Activated CD4-positive, alpha-beta memory T cell treated with anti-CD3 and anti-CD28 coated beads, Interleukin-2, amount 10 ng/mL, durations not matched to agents 7 days and 5 days (primary cell): Measurements from ENCODE around the gene SLC39A7. TPM values are rescaled to one million over a fixed set of nuclear protein-coding genes. Genes with fewer than 3 reads are reported as not detected.
"Not testable (repeated sequence)": the region's sequence is repeated elsewhere in the genome, so short reads cannot be mapped to it uniquely, and the experiment has no call there.

Source experiments
- CTCF ChIA-PET: fragments of 350-600 bp; sonication (Branson Sonifier 250); formaldehyde crosslinking; loops from one replicate; lab custom pipeline; 2021; ENCODE audit warnings: antibody characterized with exemption, inconsistent platforms; lab: Charles Lee
- POLR2A ChIA-PET: fragments of 350-600 bp; sonication (Branson Sonifier 250); formaldehyde crosslinking; loops from one replicate; lab custom pipeline; 2021; ENCODE audit warnings: antibody characterized with exemption; lab: Charles Lee
- DNase-seq: peaks from one replicate; pipeline ENCODE4 v3.0.0-alpha.2; 2020
- H3K27ac Mint-ChIP-seq: one replicate; pipeline ENCODE4 v1.8.0; 2021; ENCODE audit warnings: mild to moderate bottlenecking, mixed read lengths
- H3K27me3 Mint-ChIP-seq: one replicate; pipeline ENCODE4 v1.8.0; 2021; ENCODE audit warnings: mixed read lengths
- H3K36me3 Mint-ChIP-seq: one replicate; pipeline ENCODE4 v1.8.0; 2021; ENCODE audit warnings: low read depth, mixed read lengths
- H3K4me1 Mint-ChIP-seq: one replicate; pipeline ENCODE4 v1.8.0; 2021; ENCODE audit warnings: mixed read lengths
- H3K4me3 Mint-ChIP-seq: one replicate; pipeline ENCODE4 v1.8.0; 2021; ENCODE audit warnings: mild to moderate bottlenecking, mixed read lengths
- H3K9me3 Mint-ChIP-seq: one replicate; pipeline ENCODE4 v1.8.0; 2021; ENCODE audit warnings: mixed read lengths
- total RNA-seq, 2 experiments: library from RNA; stranded (reverse); gene quantifications; one replicate each; pipeline ENCODE4 v1.2.3, GENCODE V29; 2021

The SLC39A7 gene
- total RNA-seq, 2 experiments from 2014 or later = 52.8 to 53.8 TPM

GRCh38 chr6:33212857-33213165 lies 12.1 kb downstream of the SLC39A7 start:
- H3K36me3 Mint-ChIP-seq = peaks cover 29% of the 10 kb centered on the region

GRCh38 chr6:33213166-33213988 lies 12.7 kb downstream of the SLC39A7 start:
- POLR2A ChIA-PET = no interaction called here
- H3K4me1 Mint-ChIP-seq = peaks cover 31% of the 10 kb centered on the region
- no peaks in the 10 kb centered on the region for H3K9me3 Mint-ChIP-seq
- peaks cover 46% of the 10 kb centered on the region for H3K27me3 Mint-ChIP-seq
- no peak for DNase-seq
- no peak overlapping the region for H3K4me3 Mint-ChIP-seq
- H3K36me3 Mint-ChIP-seq = peaks cover 29% of the 10 kb centered on the region
- CTCF ChIA-PET = no interaction called here
- H3K27ac Mint-ChIP-seq = no peak overlapping the region

More at GRCh38 chr6:33212857-33213165, 12.1 kb downstream of the SLC39A7 start:
- POLR2A ChIA-PET = no interaction called here
- no peak overlapping the region for H3K27ac Mint-ChIP-seq
- no peak for DNase-seq
- no peak overlapping the region for H3K4me3 Mint-ChIP-seq
- H3K27me3 Mint-ChIP-seq = peaks cover 40% of the 10 kb centered on the region
- no peaks in the 10 kb centered on the region for H3K9me3 Mint-ChIP-seq
- CTCF ChIA-PET = no interaction called here
- peaks cover 31% of the 10 kb centered on the region for H3K4me1 Mint-ChIP-seq

- DNase-seq = no peak
- ChIA-PET POLR2A (no interaction called here), CTCF (no interaction called here)
- Mint-ChIP-seq H3K27ac (no peak overlapping the region), H3K4me1 (peaks cover 28% of the 10 kb centered on the region), H3K4me3 (no peak overlapping the region), H3K27me3 (peaks cover 49% of the 10 kb centered on the region), H3K9me3 (no peaks in the 10 kb centered on the region), H3K36me3 (peaks cover 29% of the 10 kb centered on the region)
Observed at GRCh38 chr6:33213989-33214335, 13.3 kb downstream of the SLC39A7 start.

GRCh38 chr6:33215271-33216116 lies 14.8 kb downstream of the SLC39A7 start:
- H3K36me3 Mint-ChIP-seq = peaks cover 17% of the 10 kb centered on the region
- no peak for DNase-seq
- CTCF ChIA-PET = no interaction called here

GRCh38 chr6:33216117-33216649 lies 15.5 kb downstream of the SLC39A7 start:
- ChIA-PET POLR2A (interaction anchor here (1.1 kb wide), 1 partner anchor 8 kb away, joined by 4 read pairs; the partner anchor contains the start of gene RING1), CTCF (no interaction called here)
- DNase-seq = no peak
- no peak overlapping the region for H3K4me3 Mint-ChIP-seq
- peaks cover 15% of the 10 kb centered on the region for H3K36me3 Mint-ChIP-seq
- no peak overlapping the region for H3K27ac Mint-ChIP-seq
- H3K9me3 Mint-ChIP-seq = no peaks in the 10 kb centered on the region
- peaks cover 16% of the 10 kb centered on the region for H3K4me1 Mint-ChIP-seq
- H3K27me3 Mint-ChIP-seq = peaks cover 52% of the 10 kb centered on the region

More at GRCh38 chr6:33215271-33216116, 14.8 kb downstream of the SLC39A7 start:
- H3K9me3 Mint-ChIP-seq = no peaks in the 10 kb centered on the region
- H3K4me3 Mint-ChIP-seq = no peak overlapping the region
- H3K27ac Mint-ChIP-seq = no peak overlapping the region
- peaks cover 16% of the 10 kb centered on the region for H3K4me1 Mint-ChIP-seq
- POLR2A ChIA-PET = no interaction called here
- peaks cover 51% of the 10 kb centered on the region for H3K27me3 Mint-ChIP-seq

GRCh38 chr6:33217246-33217645 lies 16.6 kb downstream of the SLC39A7 start:
- no peaks in the 10 kb centered on the region for H3K9me3 Mint-ChIP-seq
- H3K36me3 Mint-ChIP-seq = peaks cover 11% of the 10 kb centered on the region
- POLR2A ChIA-PET = interaction anchor here (1.1 kb wide), 1 partner anchor 9 kb away, joined by 4 read pairs; the partner anchor contains the start of gene RING1
- no peak overlapping the region for H3K4me3 Mint-ChIP-seq
- H3K27ac Mint-ChIP-seq = no peak overlapping the region
- H3K4me1 Mint-ChIP-seq = peaks cover 16% of the 10 kb centered on the region
- peaks cover 60% of the 10 kb centered on the region for H3K27me3 Mint-ChIP-seq
- no peak for DNase-seq
- CTCF ChIA-PET = no interaction called here

- CTCF ChIA-PET = interaction anchor here (2.0 kb wide), 1 partner anchor 31 kb away, joined by 6 read pairs; no protein-coding TSS in a partner anchor
- H3K27me3 Mint-ChIP-seq = peaks cover 62% of the 10 kb centered on the region
- POLR2A ChIA-PET = no interaction called here
- no peak overlapping the region for H3K27ac Mint-ChIP-seq
- DNase-seq = no peak
- H3K4me3 Mint-ChIP-seq = no peak overlapping the region
- H3K4me1 Mint-ChIP-seq = peaks cover 13% of the 10 kb centered on the region
- H3K9me3 Mint-ChIP-seq = no peaks in the 10 kb centered on the region
- peaks cover 7% of the 10 kb centered on the region for H3K36me3 Mint-ChIP-seq
Observed at GRCh38 chr6:33217681-33218080, 17.0 kb downstream of the SLC39A7 start.

GRCh38 chr6:33226503-33227120 lies 25.9 kb downstream of the SLC39A7 start:
- CTCF ChIA-PET = interaction anchor here (1.2 kb wide), 1 partner anchor 22 kb away, joined by 3 read pairs; no protein-coding TSS in a partner anchor
- DNase-seq, H3K36me3 Mint-ChIP-seq, H3K27ac Mint-ChIP-seq, POLR2A ChIA-PET, H3K4me3 Mint-ChIP-seq, H3K9me3 Mint-ChIP-seq, H3K4me1 Mint-ChIP-seq: not testable (repeated sequence)
- H3K27me3 Mint-ChIP-seq = peaks cover 52% of the 10 kb centered on the region

- Mint-ChIP-seq H3K27me3 (peaks cover 43% of the 10 kb centered on the region), H3K27ac (no peak overlapping the region), H3K9me3 (no peaks in the 10 kb centered on the region), H3K4me3 (no peak overlapping the region), H3K36me3 (no peaks in the 10 kb centered on the region), H3K4me1 (no peaks in the 10 kb centered on the region)
- DNase-seq = no peak
- POLR2A ChIA-PET = no interaction called here
- CTCF ChIA-PET = interaction anchor here (1.1 to 1.5 kb wide), 2 partner anchors 10 to 13 kb away, joined by 3 to 6 read pairs; no protein-coding TSS in a partner anchor
Observed at GRCh38 chr6:33235221-33235634, 34.6 kb downstream of the SLC39A7 start.

- Mint-ChIP-seq H3K9me3 (no peaks in the 10 kb centered on the region), H3K4me3 (no peak overlapping the region), H3K27me3 (peaks cover 43% of the 10 kb centered on the region), H3K36me3 (no peaks in the 10 kb centered on the region), H3K27ac (no peak overlapping the region), H3K4me1 (no peaks in the 10 kb centered on the region)
- ChIA-PET POLR2A (no interaction called here), CTCF (interaction anchor here (0.5 kb wide), 1 partner anchor 410 kb away, joined by 3 read pairs; no protein-coding TSS in a partner anchor)
- no peak for DNase-seq
Observed at GRCh38 chr6:33236328-33236727, 35.7 kb downstream of the SLC39A7 start.

- Mint-ChIP-seq H3K36me3 (no peaks in the 10 kb centered on the region), H3K4me3 (no peak overlapping the region), H3K4me1 (peaks cover 2% of the 10 kb centered on the region), H3K27me3 (peaks cover 41% of the 10 kb centered on the region), H3K27ac (no peak overlapping the region), H3K9me3 (no peaks in the 10 kb centered on the region)
- POLR2A ChIA-PET = no interaction called here
- CTCF ChIA-PET = interaction anchor here (2.6 kb wide), 1 partner anchor 12 kb away, joined by 17 read pairs; no protein-coding TSS in a partner anchor
- no peak for DNase-seq
Observed at GRCh38 chr6:33236852-33237251, 36.2 kb downstream of the SLC39A7 start.

GRCh38 chr6:33237741-33238140 lies 37.1 kb downstream of the SLC39A7 start:
- H3K4me1 Mint-ChIP-seq = peaks cover 8% of the 10 kb centered on the region
- no peak overlapping the region for H3K27ac Mint-ChIP-seq
- H3K4me3 Mint-ChIP-seq = no peak overlapping the region
- H3K9me3 Mint-ChIP-seq = no peaks in the 10 kb centered on the region
- H3K36me3 Mint-ChIP-seq = no peaks in the 10 kb centered on the region
- POLR2A ChIA-PET = interaction anchor here (0.7 kb wide), 1 partner anchor 11 kb away, joined by 3 read pairs; no protein-coding TSS in a partner anchor
- CTCF ChIA-PET = interaction anchor here (2.6 kb wide), 1 partner anchor 11 kb away, joined by 17 read pairs; no protein-coding TSS in a partner anchor
- peaks cover 45% of the 10 kb centered on the region for H3K27me3 Mint-ChIP-seq
- no peak for DNase-seq
